Measurements from ENCODE around the gene TOM1L2.
"Not testable (repeated sequence)": the region's sequence is repeated elsewhere in the genome, so short reads cannot be mapped to it uniquely, and the experiment has no call there.

Gene TOM1L2

DNA sequence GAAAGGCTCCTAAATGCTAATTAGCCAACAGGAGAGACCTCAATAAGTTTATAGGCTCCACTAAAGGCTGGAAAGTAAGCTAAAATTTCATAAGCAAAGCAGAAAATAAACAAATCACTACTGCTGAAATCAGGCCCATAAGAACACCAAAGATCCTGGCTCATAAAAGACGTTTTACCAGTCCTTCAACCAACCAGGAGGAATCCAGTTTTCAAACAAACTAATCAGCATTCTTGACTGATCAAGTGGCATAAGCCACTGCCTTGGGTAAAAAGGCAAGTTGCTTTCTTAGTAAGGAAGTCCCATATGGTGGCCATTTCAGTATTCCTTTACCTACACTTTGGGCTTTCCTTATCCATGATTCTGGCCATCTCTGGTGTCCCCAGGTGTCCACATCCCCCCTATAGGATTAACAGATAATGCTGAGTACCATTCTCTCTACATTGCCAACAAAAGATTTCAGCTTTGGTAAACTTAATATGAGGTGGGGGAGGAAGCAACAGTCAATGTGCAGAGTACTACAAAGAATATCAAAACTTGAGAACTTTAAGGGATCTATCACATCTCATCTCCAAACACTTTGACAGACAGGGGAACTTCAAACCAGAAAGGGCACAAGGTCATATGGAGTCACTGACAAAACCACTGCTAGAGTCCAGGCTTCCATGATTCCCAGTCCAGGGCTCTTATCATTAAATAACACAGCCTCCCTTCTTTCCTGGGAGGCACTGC is 1.3 kb downstream of the TOM1L2 start:
- no peak for DNase-seq

DNA sequence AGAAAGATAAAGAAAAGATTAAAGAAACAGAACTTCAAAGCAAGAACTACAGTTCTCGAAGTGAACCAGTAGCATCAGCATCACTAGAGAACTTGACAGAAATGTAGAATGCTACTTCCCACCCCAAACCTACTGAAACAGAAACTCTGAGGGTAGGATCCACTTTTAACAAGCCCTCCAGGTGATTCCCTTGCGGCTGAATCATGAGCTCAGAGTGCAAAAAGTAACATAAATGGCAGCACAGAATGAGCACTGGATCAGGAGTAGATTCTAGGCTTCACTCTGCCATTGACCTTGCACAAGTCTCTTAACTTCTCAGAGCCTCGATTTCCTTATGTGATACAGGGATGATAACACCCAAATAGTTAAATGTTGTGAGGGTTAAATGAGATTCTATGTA is 5.8 kb downstream of the TOM1L2 start:
- DNase-seq, result no peak

DNA sequence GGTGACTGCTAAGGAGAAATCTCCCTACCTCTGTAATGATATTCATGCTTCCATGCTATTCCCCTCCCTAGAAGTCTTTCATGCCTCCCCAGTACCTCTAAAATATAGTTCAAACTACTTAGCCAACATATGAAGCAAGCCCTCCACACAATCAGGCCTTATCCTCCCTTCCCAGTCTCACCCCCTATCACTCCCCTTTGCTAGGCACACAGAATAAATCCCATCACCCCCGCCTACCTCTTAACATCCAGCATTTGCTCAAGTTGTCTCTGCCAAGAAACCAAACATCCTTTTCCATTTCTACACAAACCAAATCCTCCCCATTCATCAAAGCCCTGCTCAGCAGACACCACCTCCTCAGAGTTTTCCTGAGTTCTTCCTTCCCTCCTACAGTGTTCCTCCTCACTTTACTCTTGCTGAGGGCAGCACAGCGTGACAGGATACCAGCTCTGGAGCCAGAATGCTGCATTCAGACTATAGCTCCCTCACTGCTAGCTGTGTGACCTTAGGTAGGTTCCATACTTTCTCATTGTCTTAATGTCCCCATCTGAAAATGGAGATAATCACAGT is 7.0 kb downstream of the TOM1L2 start:
- no peak for DNase-seq

DNA sequence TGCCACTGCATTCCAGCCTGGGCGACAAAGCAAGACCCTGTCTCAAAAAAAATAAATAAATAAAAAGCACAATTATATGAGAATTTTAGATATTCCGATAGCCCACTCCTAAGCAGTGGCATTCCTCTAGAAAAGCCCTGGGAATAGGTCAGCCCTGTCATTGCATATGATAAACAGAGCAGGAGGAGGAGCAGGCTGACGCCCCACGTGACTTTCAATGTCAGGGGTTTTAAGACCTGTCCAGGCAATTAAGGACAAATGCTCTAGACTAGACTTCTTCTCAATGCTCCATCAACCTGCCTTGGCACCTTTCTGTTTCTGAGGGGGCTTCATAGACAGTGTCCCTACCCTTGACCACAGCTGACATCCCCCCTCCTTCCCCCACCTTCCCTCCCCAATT is 7.5 kb downstream of the TOM1L2 start:
- no peak for DNase-seq

DNA sequence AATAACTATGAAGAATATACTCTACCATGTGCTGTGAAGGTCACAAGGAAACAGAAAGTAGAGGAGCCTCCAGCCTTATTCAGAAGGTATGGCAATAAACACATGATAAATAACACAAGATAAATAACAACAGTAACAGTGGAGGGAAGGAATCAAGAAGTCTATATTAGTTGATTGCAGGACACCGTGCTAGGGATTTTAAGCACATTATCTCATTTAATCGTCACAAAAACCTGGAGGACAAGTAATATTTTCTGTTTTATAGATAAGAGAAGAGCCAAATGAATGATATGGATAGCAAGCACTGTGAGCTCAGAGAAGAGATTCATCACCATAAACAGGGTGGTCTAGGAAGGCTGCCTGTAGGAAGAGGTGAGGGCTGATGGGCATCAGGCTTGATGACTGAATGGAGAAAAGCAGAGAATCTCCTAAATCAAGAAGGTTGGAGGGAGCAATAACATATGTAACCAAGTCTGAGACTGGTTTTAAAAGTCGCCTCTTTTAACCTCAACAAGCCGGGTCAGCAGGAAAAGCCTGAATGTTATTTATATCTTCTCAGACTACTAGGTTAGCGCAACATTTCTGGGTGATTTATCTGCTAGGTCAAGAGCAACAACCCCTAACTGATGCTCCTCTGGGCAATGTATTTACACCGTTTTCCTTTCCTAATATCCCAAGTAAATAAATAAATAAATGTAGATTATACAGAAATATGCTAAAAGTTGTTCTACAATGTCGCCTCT is 8.3 kb downstream of the TOM1L2 start:
- DNase-seq, result no peak

DNA sequence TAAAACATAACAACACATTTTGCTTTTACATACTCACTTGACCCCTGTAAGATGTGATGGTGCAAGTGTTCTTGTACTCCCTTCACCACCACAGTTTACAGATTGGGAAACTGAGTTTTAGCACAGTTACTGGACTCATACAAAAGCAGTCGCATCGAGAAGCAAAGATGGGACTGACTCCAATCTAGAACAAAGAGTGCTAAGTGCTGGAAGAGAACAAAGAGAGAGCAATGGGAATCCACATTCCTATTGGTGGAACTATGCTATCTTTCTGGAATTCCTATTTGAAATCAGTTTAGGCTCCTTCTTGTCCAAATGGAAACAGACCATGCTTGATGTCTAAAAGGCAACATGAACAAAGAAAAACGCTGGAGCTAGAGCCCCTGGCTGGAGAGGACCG is 9.1 kb downstream of the TOM1L2 start:
- DNase-seq, result no peak

DNA sequence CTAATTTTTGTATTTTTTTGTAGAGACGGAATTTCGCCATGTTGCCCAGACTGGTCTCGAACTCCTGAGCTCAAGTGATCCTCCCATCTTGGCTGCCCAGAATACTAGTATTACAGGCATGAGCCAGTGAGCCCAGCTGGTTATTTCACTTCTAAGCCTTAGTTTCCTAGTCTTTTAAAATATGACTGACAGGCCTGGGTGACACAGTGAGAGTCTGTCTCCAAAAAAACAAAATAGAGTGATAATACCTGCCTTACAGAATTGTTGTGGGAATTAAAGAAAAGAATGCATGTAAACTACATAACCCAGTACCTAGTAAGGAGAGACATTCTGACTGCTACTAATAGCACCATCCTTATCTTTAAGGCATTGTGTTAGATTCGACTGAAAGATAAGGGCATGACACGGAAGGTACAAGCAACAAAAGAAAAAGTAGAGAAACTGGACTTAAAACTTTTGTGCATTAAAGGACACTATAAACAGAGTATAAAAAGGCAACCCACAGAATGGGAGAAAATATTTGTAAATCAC is 11.6 kb downstream of the TOM1L2 start:
- no peak for DNase-seq

DNA sequence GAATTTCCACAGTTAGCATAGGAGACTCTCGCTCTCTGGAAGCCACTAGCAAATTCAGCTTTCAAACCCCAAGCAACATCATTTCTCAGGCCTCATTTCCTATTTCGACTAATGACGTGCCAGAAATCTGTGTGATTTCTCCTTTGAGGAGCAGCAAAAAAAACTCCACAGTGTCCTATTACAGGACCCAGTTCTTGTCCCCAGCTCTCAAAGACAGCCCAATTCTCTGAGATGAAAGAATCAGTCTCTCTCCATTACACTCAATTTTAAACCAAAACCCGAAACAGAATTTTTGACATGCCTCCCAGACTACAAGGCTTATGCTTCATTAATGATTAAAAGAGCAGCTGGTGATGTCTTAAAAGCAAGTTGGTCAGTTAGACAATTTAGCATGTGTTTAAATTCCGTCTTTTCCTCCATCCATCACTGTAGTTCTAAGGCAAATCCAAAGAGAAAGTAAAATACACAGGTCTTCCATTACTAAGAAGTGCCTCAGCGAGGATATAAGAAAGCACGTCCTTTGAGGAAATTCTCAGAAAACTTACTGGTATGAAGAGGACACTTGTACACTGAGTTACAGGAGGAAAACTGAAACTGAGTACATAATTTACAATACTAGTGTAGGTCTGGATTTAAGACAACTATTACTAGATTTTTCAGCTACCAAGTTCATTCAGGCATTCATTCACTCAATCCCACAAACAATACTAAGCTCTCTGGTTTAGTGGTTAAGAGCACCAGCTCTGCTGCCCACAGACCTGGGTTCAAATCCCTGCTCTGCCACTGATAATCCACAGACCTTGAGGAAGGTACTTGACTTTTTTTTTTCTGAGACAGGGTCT is 12.5 kb downstream of the TOM1L2 start:
- DNase-seq, result peak; percentile 35

DNA sequence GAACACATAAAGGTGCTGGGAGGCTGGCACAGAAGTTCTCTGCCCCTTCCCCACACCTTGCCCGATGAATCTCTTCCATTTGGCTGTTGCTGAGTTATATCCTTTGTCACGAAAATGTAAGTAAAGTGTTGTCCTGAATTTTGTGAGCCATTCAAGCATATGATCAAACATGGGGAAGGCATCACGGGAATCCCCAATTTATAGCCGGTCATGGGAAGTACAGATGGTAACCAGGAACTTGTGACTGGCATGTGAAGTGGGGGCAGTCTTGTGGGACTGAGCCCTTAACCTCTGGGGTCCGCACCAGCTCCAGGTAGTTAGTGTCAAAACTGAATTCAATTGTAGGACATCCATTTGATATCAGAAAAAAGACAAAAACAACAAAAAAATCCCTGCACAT is 13.2 kb downstream of the TOM1L2 start:
- no peak for DNase-seq

DNA sequence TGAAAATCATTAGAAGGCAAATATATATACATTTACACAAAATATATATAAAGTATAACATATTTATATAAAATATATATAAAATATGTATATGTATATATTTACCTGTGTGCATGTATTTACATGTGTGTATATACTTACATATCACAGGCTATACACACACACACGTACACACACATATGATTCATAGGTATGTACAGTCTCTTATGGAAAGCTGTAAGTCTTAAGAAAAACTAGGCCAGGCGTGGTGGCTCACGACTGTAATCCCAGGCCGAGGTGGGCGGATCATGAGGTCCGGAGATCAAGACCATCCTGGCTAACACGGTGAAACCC is 14.7 kb downstream of the TOM1L2 start:
- no peak for DNase-seq

DNA sequence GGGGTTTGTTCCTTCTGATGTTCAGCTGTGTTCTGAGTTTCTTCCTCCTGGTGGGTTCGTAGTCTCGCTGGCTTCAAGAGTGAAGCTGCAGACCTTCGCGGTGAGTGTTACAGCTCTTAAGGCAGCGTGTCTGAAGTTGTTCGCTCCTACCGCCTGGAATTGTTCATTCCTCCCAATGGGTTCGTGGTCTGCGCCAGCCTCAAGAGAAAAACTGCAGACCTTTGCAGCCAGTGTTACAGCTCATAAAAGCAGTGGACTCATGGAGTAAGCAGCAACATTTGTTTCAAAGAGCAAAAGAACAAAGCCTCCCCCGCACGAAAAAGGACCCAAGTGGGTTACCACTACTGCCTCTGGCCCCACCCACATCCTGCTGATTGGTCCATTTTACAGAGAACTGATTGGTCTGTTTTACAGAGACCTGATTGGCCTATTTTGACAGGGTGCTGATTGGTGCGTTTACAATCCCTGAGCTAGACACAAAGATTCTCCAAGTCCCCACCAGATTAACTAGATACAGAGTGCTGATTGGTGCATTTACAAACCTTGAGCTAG is 16.3 kb downstream of the TOM1L2 start:
- DNase-seq, result not testable (repeated sequence)

DNA sequence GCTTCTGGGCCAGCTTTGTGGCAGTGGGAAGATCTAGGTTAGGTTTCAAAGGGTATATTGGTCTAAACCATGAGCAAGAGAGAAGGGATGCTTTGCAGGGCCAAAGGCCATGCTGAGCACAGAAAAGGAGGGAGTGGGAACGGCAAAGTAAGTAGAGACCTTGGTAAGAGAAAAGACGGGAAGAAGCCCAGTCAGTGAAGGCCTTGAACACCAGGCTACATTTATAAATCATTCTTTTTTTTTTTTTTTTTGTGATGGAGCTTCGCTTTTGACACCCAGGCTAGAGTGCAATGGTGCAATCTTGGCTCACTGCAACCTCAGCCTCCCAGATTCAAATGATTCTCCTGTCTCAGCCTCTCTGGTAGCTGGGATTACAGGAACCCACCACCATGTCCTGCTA is 18.1 kb downstream of the TOM1L2 start:
- DNase-seq, result no peak

DNA sequence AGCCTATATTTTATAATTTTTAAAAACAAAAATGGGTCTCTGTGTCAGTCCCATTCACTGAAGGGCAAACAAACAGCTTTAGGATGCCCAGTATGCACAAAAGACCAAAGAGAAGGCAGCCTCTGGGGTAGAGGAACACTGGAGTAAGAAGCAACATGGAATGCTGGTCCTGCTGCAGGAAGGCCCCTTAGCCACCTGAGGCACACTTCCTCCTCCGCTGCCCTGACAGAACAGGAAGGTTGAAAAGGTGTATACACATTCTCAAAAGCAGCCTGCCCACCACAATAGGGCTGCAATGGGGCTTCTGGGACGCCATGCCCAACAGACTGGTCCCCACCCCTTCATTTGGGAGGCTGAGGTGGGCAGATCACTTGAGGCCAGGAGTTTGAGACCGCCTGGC is 19.5 kb downstream of the TOM1L2 start:
- DNase-seq, result no peak

DNA sequence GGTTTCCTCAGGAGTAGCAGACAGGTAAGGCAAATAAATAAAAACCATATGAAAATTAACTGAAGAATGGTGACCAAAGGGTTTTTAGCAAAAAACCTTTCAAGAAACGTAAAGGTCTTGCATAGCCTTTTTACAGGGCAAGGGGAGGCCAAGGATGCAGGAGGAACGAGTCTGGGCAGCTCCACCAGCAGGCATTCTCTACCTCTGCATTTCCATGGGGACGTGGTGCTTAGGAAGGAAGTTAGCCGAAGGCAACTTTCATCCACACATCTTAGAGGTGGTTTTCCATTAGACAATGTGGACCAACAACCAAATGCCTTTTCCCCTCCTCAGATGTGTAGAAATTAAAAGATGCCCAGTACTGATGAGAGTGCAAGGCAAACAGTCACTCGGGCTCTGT is 20.7 kb downstream of the TOM1L2 start:
- no peak for DNase-seq

DNA sequence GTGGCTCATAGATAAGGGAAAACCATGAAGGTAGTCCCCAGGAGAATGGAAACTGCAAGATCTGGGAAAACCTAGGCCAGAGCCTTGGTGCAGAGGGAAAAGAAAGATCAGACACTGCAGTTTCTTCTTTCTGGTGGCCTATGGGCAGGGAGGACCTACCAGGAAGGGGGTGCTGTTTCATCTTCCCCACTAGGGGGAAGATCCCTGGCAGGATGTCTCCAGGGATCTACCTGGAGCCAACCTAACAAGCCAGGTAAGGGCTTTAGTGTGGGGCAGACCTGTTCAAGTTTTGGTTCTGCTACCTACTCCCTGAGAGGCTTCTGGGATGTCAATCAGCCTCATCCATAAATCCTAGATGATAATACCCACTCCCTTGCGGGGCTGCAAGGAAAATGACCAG is 21.4 kb downstream of the TOM1L2 start:
- no peak for DNase-seq

DNA sequence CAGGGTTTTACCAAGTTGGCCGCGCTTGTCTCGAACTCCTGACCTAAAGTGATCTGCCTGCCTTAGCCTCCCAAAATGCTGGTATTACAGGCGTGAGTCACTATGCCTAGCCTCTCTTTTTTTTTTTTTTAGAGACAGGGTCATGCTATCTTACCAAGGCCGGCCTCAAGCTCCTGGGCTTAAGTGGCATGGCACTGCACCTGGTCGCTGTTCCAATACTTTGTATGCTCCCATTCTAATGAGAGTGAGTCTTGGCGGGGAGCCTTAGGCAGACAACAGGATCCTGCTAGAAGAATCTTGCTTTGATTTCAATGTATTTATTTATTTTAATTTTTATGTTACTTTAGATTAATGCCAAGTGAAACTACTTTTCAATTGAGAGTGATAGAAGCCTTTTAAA is 21.9 kb downstream of the TOM1L2 start:
- DNase-seq, result no peak

DNA sequence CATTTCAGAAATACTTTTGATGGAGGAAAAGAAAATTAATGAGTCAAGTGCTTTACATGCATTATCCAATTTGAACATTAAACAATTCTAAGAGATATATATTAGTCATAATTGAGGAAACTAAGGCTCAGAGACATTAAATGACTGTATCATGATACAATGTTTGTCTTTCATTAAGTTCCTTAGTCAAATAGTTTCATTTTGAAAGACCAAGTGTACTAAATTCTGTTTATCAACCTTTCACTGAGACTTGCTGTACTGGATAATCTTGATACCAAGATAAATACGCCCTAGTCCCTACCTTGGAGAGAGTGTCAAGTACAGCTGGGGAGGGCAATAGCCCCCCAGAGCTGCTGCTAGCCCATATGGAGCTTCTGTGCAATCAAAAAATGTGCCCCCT is 24.2 kb downstream of the TOM1L2 start:
- no peak for DNase-seq

DNA sequence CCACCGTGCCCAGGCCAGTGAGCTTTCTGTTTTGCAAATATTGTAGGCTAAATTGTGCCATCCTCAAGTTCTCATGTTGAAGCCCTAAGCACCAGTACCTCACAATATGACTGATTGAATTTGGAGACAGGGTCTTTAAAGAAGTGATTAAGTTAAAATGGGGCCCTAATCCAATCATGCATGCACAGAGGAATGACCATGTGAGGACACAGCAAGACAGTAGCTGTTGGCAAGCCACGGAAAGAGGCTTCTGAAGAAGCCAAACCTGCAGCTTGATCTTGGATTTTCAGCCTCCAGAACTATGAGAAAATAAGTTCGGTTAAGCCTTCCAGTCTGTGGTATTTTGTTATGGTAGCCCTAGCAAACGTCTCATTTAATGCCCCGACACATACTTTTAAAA is 24.9 kb downstream of the TOM1L2 start:
- DNase-seq, result no peak

DNA sequence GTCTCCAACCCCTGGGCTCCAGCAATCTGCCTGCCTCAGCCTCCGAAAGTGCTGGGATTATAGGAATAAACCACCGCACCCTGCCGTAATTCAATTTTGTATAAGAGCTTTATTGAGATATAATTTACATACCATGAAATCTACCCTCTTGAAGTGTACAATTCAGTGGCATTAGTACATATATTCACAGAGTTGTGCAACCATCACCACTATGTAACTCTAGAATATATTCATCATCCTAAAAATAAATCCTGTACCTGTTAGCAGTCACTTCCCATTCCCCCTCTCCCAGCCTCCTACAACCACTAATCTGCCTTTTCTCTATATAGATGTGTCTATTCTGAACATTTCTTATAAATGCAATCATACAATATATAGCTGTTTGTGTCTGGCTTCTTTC is 26.1 kb downstream of the TOM1L2 start:
- no peak for DNase-seq

DNA sequence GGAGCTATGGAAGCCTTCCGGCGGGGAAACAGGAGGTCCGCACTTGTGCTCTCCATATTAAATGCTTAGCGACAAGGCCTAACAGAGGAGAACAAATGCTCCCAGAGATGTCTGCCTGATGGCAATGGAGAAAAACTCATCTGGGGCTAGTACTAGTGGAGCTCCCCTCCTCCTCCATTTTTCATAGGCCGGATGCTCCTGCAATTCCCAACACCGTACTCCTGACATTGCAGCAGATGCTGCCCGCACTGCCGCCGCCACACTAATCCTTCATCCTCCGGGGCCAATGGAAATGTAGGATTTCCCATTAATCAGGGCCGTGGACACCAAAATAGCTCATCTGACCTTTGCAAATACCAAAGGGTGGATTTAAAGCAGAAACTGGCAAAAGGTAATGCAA is 27.5 kb downstream of the TOM1L2 start:
- DNase-seq, result no peak

DNA sequence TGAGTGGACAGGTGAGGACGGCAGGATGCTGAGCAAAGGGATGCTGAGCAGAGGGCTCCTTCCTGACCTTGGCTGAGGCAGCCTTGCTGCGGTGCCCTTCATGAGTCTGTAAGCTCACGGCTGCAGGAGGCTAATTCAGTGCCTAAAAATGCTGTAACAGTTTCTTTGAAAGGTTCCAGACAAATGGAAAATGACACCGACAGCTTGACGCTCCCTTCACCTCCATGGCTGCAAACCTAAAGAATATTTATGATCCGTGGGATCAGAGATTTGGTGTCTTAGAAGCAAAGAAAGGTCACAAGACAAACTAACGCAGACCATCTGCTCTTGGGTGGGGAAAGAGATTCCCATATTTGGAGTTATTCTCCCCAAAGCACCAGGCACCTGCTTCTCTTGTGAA is 28.0 kb downstream of the TOM1L2 start:
- no peak for DNase-seq

DNA sequence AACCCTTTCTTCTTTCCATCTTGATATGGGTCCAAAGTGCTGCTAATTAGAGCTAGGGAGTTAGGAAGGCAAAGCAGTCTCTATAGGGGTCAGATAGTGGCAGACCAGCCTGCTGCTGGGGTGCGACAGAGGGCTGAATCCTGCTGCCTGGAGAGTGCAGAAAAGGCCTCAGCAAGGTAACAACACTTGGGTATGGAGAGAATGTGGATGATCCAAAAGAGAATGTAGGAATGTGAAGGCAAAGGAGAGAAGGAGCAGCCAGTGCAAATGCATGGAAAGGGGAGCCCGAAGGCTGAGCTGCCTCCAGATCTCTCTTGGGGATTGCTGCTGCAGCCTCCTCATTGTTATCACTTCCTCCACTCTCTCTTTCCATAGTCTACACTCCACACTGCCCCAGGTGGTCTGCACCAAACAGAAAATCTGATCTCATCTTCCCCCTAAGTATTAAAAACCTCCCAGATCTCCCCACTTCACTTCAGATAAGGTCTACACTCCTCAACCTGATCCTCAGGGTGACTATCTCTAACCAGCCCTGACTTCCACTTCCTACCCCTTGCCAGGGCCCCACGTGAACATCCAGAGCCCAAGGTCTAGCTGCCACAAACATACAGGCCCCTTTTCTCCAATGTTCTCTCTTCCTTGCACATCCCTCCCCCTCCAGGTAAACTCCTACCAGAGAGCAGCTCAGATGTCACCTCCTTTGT is 28.8 kb downstream of the TOM1L2 start:
- no peak for DNase-seq

Measured in fibroblast of upper back skin (primary cell).